Liver (tissue), 3 donors: ENCODE measurements around the gene C19orf81.

Source experiments
- JUND ChIP-seq, 2 donors: IDR thresholded peaks; 2 replicates each; pipeline ENCODE4 v1.6.1; 2016; ENCODE audit warnings: antibody characterized with exemption in 2 of 2
- TF ChIP-seq, protein P1 (sequence below): fragments of 150-350 bp; IDR thresholded peaks from 2 replicates; pipeline ENCODE4 v1.5.1; 2017; ENCODE audit warnings: improper control_type of control experiment, low read depth, low read length; ENCODE audit not compliant: missing input control
- donor health status: healthy.
- donor health status: healthy.

DNA sequence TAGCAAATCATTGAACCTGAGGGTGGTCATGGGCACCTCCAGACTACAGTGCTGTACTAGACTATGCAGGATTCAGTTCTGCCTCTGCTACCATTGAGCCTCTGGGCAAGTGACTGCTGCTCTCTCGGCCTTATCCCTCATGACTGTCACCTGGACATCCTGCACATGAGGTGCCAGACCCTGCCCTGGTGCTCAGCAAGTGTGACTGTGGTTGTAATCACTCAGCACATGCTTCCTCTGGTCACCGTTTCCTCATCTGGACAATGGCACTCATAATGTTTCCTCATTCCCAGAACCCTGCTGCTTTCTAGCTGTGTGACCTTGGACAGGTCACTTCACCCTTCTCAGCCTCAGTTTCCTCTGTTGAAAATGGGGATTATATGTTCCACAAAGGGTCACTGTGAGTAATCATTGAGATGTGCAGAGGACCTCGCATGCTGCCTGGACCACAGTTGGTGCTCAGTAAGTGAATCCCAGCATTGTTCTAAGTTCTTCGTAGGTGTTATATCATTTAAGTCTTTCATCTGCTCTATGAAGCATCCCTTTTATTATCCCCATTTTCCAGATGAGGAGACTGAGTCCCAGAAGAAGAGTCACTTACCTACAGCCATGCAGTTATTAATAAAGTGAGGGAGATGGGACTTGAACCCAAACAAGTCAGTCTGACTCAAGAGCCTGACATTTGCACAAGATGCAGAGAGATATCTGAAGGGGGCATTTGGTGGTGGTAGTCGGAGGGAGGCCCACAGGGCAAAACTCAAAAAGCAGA lies 12.7 kb upstream of the C19orf81 start:
- TF ChIP-seq, protein P1, sequence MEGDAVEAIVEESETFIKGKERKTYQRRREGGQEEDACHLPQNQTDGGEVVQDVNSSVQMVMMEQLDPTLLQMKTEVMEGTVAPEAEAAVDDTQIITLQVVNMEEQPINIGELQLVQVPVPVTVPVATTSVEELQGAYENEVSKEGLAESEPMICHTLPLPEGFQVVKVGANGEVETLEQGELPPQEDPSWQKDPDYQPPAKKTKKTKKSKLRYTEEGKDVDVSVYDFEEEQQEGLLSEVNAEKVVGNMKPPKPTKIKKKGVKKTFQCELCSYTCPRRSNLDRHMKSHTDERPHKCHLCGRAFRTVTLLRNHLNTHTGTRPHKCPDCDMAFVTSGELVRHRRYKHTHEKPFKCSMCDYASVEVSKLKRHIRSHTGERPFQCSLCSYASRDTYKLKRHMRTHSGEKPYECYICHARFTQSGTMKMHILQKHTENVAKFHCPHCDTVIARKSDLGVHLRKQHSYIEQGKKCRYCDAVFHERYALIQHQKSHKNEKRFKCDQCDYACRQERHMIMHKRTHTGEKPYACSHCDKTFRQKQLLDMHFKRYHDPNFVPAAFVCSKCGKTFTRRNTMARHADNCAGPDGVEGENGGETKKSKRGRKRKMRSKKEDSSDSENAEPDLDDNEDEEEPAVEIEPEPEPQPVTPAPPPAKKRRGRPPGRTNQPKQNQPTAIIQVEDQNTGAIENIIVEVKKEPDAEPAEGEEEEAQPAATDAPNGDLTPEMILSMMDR = no peak
- no peak for TF ChIP-seq JUND (IDR thresholded peaks at IDR 0.05)
